ENCODE data around the gene CCDC14. TPM values are rescaled to one million over a fixed set of nuclear protein-coding genes. Genes with fewer than 3 reads are reported as not detected.

CCDC14 gene
- total RNA-seq, 4 donors from 2014 or later: 7.7 to 28.4 (median 26.8) TPM

DNA sequence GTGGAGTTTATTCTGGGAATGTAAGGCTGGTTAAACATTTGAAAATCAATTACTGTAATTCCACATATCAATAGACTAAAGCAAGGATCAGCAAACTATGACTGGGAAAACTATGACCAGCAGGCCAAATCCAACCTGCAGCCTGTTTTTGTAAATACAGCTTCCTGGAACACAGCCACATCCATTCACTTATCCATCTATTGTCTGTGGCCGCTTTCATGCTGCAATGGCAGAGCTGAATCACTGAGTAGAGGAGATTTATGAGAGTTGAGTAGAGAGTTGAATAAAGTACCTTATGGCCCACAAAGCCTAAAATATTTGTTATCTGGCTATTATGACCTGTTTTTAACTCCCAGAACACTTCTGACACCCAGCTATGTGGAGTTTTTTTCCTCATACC, 89.1 kb downstream of the CCDC14 start:
- H3K4me1 ChIP-seq: no peaks in the 10 kb centered on the region
- intact Hi-C loops (cut with DNase I): no loop called here
- no peak overlapping the region for H3K4me3 ChIP-seq
- TF ChIP-seq, protein P1, sequence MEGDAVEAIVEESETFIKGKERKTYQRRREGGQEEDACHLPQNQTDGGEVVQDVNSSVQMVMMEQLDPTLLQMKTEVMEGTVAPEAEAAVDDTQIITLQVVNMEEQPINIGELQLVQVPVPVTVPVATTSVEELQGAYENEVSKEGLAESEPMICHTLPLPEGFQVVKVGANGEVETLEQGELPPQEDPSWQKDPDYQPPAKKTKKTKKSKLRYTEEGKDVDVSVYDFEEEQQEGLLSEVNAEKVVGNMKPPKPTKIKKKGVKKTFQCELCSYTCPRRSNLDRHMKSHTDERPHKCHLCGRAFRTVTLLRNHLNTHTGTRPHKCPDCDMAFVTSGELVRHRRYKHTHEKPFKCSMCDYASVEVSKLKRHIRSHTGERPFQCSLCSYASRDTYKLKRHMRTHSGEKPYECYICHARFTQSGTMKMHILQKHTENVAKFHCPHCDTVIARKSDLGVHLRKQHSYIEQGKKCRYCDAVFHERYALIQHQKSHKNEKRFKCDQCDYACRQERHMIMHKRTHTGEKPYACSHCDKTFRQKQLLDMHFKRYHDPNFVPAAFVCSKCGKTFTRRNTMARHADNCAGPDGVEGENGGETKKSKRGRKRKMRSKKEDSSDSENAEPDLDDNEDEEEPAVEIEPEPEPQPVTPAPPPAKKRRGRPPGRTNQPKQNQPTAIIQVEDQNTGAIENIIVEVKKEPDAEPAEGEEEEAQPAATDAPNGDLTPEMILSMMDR (IDR thresholded peaks at IDR 0.05): no peak
- no peak for TF ChIP-seq POLR2A (IDR thresholded peaks at IDR 0.05)
- no peak overlapping the region for H3K27ac ChIP-seq
- WGBS, 2 donors: 17 to 52% methylated on average over 1 of the region's 1 CpG
- H3K9me3 ChIP-seq: no peaks in the 10 kb centered on the region
- H3K36me3 ChIP-seq: no peaks in the 10 kb centered on the region
- DNase-seq: no peak
- peaks cover 0 to 5% (median 0%) of the 10 kb centered on the region in 4 donors for H3K27me3 ChIP-seq

DNA sequence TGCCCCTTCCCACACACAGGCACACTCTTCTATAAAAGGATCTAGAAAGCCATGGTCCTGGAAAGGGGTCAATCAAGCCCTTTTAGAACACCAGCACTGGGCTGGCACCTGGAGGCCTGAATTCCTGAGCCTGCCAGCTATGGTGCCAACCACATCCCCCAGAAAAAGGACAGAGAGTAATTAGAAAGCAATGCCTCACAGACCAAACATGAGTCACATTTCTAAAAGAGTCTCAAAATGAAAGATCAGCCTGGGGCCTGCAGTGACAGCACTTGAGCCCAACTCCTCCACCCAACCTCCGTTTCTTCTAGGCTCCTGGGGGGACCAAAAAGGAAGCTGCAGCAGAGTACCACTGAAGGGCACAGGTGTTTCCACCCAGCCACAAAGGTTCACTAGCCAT, 91.0 kb downstream of the CCDC14 start:
- intact Hi-C loops (cut with DNase I): no loop called here
- Histone ChIP-seq H3K9me3 (no peaks in the 10 kb centered on the region), H3K36me3 (no peaks in the 10 kb centered on the region), H3K27ac (no peak overlapping the region), H3K4me3 (no peak overlapping the region), H3K4me1 (no peaks in the 10 kb centered on the region), H3K27me3 (peaks cover 0 to 5% (median 0%) of the 10 kb centered on the region in 4 donors)
- DNase-seq: no peak
- TF ChIP-seq, protein P1 (IDR thresholded peaks at IDR 0.05): no peak
- no peak for TF ChIP-seq POLR2A (IDR thresholded peaks at IDR 0.05)
- 78% methylated on average over 1 of the region's 1 CpG; no CpG with 5 or more reads in 1 of the 2 donors for WGBS, 2 donors

DNA sequence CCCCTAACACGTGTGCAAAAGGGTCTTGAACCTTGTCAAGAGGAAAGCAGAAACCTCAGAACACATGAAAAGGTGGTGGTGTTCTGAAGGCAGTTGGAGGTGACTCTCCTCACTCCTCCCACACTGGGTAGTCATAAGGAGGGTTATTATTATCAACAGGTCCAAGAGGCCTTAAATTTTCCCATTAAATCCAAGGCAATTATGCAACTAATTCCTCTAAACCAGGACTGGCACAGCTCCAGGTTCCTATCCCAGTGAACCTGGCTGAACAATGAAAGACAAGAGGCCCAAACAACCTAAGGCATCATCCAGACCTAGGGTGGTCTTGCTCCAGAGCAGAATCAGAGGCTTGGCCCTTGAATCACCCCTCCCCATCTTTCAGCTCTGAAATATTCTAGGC, 91.9 kb downstream of the CCDC14 start:
- WGBS, 2 donors: 67 to 80% methylated on average over 1 of the region's 1 CpG
- no peaks in the 10 kb centered on the region for H3K9me3 ChIP-seq
- no peak overlapping the region for H3K4me3 ChIP-seq
- DNase-seq: no peak
- no peaks in the 10 kb centered on the region for H3K36me3 ChIP-seq
- H3K4me1 ChIP-seq: no peaks in the 10 kb centered on the region
- H3K27me3 ChIP-seq: peaks cover 0 to 5% (median 0%) of the 10 kb centered on the region in 4 donors
- TF ChIP-seq POLR2A (IDR thresholded peaks at IDR 0.05): no peak
- TF ChIP-seq, protein P1 (IDR thresholded peaks at IDR 0.05): no peak
- no peak overlapping the region for H3K27ac ChIP-seq
- intact Hi-C loops (cut with DNase I): no loop called here

DNA sequence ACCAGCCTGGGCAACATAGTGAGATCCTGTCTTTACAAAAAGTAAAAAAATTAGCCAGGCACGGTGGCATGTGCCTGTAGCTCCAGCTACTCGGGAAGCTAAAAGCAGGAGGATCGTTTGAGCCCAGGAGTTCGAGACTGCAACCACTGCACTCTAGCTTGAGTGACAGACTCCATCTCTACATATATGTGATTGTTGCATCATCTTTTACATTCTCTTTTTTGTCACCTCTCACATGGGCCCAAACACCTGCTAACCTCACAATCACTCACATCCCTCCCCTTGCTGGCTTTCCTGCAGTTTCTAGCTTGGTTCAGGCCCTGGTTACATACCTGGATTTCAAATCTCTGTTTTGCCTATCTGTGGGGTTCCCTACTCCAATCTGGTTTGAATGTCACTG, 96.3 kb downstream of the CCDC14 start:
- DNase-seq: no peak
- WGBS, 2 donors: 88 to 96% methylated on average over 4 of the region's 4 CpGs
- Histone ChIP-seq H3K9me3 (no peaks in the 10 kb centered on the region), H3K4me3 (no peak overlapping the region), H3K36me3 (no peaks in the 10 kb centered on the region), H3K27me3 (no peaks in the 10 kb centered on the region), H3K27ac (no peak overlapping the region), H3K4me1 (no peaks in the 10 kb centered on the region)
- intact Hi-C loops (cut with DNase I): no loop called here
- TF ChIP-seq POLR2A (IDR thresholded peaks at IDR 0.05): no peak
- TF ChIP-seq, protein P1 (IDR thresholded peaks at IDR 0.05): no peak

Other genes starting within 250 kb of the CCDC14 start
- 100 to 1,000 TPM in 1 of 4 donors, 10 to 100 TPM in 3; 10.7 to 320 (median 42.0) TPM for gene MYLK, start 76.9 kb downstream of the CCDC14 start, total RNA-seq
- under 1 TPM in 1 of 4 donors, not detected in 3; 0.38 TPM for gene ROPN1, start 30.9 kb upstream of the CCDC14 start, total RNA-seq
- 10 to 100 TPM; 18.5 to 36.8 (median 30.0) TPM for gene KALRN, start 72.1 kb upstream of the CCDC14 start, total RNA-seq

All from esophagus squamous epithelium (tissue), 5 donors.